ENCODE results near the gene SMIM35. TPM values are rescaled to one million over a fixed set of nuclear protein-coding genes. Genes with fewer than 3 reads are reported as not detected.
A peak's percentile ranks its signal among the peaks of the same experiment; 100 is the strongest.

The SMIM35 gene
- not detected for total RNA-seq

DNA sequence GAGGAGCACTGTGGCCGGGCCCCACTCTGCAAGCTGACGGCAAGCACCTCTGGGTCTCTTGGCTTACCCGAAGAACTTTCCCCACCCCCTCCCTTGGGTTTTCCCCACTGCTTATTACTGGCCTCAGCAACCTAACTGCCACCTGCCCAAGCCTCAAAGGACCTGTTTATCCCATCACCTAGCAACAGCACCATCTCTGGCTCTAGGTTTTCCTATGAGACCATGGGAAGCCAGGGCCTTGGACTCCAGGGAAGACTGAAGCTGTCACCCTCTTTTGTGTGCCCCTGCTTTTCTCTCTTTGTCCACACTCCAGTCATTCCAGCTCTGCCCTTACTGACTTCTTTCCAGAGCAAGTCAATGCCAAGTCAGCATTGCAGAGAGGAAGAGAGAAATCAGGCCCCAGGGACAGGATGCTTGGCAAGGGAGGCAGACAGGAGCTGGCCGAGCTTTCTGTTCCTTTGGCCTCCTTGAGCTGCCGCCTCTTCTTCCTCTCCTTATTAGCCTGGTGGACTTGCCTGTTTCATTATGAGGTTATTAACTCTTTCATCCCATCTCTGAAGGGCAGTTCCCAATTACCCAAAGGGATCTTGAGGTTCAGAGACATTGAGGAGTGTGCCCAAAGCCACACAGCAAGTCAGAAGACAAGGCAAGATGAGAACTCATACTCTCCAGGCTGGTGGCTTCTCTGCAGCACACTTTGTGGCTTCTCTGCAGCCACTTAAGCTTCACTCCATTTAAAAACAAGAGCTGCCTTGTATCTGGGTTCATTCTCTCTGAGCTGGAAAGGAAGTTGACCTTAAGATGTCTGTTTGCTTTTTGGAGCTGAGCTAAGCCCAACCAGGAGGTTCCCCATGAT, at the start of gene SMIM35:
Gene SMIM35 (minus strand): TSS at position 51 of the 856 bp plus-strand sequence. CDS start 206 bp downstream, outside the sequence.
- no peak for DNase-seq
- H3K4me1 ChIP-seq = peaks cover 0 to 12% (median 11%) of the 10 kb centered on the region in 4 donors
- peaks cover 0 to 11% (median 7%) of the 10 kb centered on the region in 4 donors for H3K9me3 ChIP-seq
- no peak within 1 kb of the TSS for H3K27ac ChIP-seq
- WGBS, 2 donors = 73 to 78% methylated on average over 4 to 5 of the region's 5 CpGs
- no peak for ATAC-seq (ENCODE audit: low FRiP score in 2 of 2)
- no peaks in the 10 kb centered on the region for H3K27me3 ChIP-seq
- no peaks in the 10 kb centered on the region for H3K36me3 ChIP-seq
- no peak for TF ChIP-seq EP300 (IDR thresholded peaks at IDR 0.05)
- TF ChIP-seq, protein P1, sequence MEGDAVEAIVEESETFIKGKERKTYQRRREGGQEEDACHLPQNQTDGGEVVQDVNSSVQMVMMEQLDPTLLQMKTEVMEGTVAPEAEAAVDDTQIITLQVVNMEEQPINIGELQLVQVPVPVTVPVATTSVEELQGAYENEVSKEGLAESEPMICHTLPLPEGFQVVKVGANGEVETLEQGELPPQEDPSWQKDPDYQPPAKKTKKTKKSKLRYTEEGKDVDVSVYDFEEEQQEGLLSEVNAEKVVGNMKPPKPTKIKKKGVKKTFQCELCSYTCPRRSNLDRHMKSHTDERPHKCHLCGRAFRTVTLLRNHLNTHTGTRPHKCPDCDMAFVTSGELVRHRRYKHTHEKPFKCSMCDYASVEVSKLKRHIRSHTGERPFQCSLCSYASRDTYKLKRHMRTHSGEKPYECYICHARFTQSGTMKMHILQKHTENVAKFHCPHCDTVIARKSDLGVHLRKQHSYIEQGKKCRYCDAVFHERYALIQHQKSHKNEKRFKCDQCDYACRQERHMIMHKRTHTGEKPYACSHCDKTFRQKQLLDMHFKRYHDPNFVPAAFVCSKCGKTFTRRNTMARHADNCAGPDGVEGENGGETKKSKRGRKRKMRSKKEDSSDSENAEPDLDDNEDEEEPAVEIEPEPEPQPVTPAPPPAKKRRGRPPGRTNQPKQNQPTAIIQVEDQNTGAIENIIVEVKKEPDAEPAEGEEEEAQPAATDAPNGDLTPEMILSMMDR (IDR thresholded peaks at IDR 0.05) = no peak
- H3K4me3 ChIP-seq = no peak within 1 kb of the TSS

- H3K9me3 ChIP-seq = no peaks in the 10 kb centered on the region
- 72 to 81% methylated on average over 2 of the region's 2 CpGs for WGBS, 2 donors
- no peak overlapping the region for H3K4me3 ChIP-seq
- H3K4me1 ChIP-seq = no peaks in the 10 kb centered on the region
- no peak for DNase-seq
- no peaks in the 10 kb centered on the region for H3K27me3 ChIP-seq
- H3K27ac ChIP-seq = no peak overlapping the region
- no peaks in the 10 kb centered on the region for H3K36me3 ChIP-seq
- TF ChIP-seq POLR2A (IDR thresholded peaks at IDR 0.05) (no peak), POLR2AphosphoS5 (IDR thresholded peaks at IDR 0.05) (no peak), EP300 (IDR thresholded peaks at IDR 0.05) (no peak)
- TF ChIP-seq, protein P1 (IDR thresholded peaks at IDR 0.05) = no peak
- ATAC-seq (ENCODE audit: low FRiP score in 2 of 2) = no peak
These were observed 49.6 kb upstream of the SMIM35 start for GRCh38 chr11:118136341-118136740.

DNA sequence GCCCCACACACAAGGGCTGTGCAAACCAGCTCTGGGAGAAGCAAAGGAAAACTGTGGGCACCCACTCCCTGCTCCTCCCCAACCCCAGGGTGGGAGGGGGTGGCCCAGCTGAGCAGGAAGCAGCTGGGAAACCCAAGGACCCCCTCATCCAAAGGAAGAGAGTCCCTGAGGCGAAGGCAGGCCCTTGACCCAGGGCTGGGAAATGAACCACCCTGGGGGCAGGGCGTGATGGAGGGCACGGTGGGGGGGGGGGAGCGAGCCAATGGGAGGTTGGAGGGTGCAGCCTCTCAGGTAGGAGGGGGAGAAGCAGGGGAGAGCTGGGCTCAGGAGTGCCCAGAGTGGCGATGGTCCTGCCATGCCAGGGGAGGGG, 49.0 kb upstream of the SMIM35 start:
- H3K27me3 ChIP-seq = no peaks in the 10 kb centered on the region
- no peaks in the 10 kb centered on the region for H3K4me1 ChIP-seq
- DNase-seq = peak in 1 of 2 donors; percentile 29
- no peak overlapping the region for H3K27ac ChIP-seq
- 75 to 100% methylated on average over 1 to 5 of the region's 5 CpGs for WGBS, 2 donors
- no peaks in the 10 kb centered on the region for H3K9me3 ChIP-seq
- TF ChIP-seq EP300 (IDR thresholded peaks at IDR 0.05) = no peak
- TF ChIP-seq, protein P1 (IDR thresholded peaks at IDR 0.05) = no peak
- TF ChIP-seq POLR2A (IDR thresholded peaks at IDR 0.05) = no peak
- no peak for TF ChIP-seq POLR2AphosphoS5 (IDR thresholded peaks at IDR 0.05)
- H3K36me3 ChIP-seq = no peaks in the 10 kb centered on the region
- ATAC-seq (ENCODE audit: low FRiP score in 2 of 2) = no peak
- no peak overlapping the region for H3K4me3 ChIP-seq

DNA sequence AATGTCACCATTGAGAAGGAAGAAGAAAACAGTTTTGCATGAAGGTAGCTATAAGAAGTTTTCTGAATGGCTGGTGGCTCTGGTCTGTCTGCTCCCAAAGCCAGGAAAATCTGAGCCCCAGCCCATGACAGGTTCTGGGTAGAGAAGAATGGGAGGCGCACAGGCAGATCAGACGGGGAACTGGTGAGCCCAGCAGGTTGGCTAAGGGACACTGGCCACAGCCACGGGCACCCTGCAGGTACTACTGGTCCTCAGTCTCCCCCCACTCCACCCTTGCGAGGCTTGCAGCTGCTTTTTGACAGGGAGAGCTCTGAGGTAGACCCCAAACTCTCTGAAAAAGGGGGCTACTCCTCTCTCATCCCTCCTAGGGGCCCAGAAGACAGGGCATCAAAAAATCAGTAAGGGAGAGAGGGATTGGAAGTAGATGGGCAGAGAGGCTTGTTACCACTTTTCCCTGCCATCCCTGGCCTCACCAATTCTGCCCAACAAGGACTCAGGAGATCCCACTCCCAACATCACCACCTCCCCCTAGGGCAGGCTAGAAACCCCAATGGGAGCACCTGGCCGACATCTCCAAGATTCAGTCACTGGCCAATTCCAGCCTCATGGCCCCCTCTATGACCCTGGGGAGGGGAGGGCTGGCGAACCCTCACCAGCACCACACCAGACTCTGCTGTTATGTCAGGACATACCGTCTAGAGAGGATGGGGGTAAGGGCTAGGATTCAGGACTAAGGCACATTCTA, 48.5 kb upstream of the SMIM35 start:
- 83 to 86% methylated on average over 1 to 7 of the region's 7 CpGs for WGBS, 2 donors
- Histone ChIP-seq H3K4me3 (no peak overlapping the region), H3K36me3 (no peaks in the 10 kb centered on the region), H3K27ac (no peak overlapping the region), H3K27me3 (no peaks in the 10 kb centered on the region), H3K9me3 (no peaks in the 10 kb centered on the region), H3K4me1 (no peaks in the 10 kb centered on the region)
- no peak for DNase-seq
- ATAC-seq (ENCODE audit: low FRiP score in 2 of 2) = no peak
- TF ChIP-seq POLR2AphosphoS5 (IDR thresholded peaks at IDR 0.05) = no peak
- TF ChIP-seq, protein P1 (IDR thresholded peaks at IDR 0.05) = no peak
- TF ChIP-seq POLR2A (IDR thresholded peaks at IDR 0.05) = no peak
- TF ChIP-seq EP300 (IDR thresholded peaks at IDR 0.05) = no peak

All from upper lobe of left lung (tissue), 6 donors.